ENCODE measurements around the gene TNFSF10.

DNA sequence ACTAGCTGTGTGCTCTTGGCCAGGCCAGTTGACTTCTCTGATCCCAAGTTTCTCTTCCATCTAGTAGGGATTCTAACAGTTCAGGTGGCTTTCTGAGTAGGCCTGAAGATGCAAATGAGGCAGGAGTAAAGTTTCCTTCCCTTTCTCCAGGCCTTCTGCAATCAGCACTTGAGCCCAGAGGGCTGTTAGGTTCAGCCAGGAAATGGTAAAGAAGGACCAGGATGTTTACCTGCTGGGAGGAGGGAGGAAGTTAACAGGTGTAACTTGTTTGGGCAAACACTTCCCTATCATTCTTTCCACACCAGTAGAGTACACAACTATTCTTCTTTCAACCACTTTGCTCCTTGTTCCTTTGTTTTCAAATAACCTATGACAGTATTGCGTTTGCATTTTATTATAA lies 13.3 kb upstream of the TNFSF10 start:
- TF ChIP-seq, protein P1, sequence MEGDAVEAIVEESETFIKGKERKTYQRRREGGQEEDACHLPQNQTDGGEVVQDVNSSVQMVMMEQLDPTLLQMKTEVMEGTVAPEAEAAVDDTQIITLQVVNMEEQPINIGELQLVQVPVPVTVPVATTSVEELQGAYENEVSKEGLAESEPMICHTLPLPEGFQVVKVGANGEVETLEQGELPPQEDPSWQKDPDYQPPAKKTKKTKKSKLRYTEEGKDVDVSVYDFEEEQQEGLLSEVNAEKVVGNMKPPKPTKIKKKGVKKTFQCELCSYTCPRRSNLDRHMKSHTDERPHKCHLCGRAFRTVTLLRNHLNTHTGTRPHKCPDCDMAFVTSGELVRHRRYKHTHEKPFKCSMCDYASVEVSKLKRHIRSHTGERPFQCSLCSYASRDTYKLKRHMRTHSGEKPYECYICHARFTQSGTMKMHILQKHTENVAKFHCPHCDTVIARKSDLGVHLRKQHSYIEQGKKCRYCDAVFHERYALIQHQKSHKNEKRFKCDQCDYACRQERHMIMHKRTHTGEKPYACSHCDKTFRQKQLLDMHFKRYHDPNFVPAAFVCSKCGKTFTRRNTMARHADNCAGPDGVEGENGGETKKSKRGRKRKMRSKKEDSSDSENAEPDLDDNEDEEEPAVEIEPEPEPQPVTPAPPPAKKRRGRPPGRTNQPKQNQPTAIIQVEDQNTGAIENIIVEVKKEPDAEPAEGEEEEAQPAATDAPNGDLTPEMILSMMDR (IDR thresholded peaks at IDR 0.05; ENCODE audit: low read length): no peak
- TF ChIP-seq EZH2 (IDR thresholded peaks at IDR 0.05; ENCODE audit: borderline replicate concordance, low read length): no peak

Measured in OCI-LY1 (cell line).